ENCODE results near the gene FOXE1.

DNA sequence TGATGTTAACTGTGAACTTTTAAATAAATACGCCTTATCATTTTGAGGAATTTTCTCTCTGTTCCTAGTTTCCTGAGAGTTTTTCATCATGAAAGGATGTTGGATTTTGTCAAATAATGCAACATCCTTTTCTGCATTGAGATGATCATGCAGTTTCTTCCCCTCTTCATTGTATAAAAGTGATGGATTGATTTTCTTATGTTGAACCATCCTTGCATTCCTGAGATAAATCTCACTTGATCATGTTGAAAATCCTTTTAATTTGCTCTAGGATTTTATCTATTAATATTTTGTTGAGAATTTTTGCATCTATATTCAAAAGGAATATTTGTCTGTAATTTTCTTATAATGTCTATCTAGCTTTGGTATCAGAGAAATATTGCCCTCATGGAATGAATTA, 13.3 kb downstream of the FOXE1 start:
- TF ChIP-seq, protein P1, sequence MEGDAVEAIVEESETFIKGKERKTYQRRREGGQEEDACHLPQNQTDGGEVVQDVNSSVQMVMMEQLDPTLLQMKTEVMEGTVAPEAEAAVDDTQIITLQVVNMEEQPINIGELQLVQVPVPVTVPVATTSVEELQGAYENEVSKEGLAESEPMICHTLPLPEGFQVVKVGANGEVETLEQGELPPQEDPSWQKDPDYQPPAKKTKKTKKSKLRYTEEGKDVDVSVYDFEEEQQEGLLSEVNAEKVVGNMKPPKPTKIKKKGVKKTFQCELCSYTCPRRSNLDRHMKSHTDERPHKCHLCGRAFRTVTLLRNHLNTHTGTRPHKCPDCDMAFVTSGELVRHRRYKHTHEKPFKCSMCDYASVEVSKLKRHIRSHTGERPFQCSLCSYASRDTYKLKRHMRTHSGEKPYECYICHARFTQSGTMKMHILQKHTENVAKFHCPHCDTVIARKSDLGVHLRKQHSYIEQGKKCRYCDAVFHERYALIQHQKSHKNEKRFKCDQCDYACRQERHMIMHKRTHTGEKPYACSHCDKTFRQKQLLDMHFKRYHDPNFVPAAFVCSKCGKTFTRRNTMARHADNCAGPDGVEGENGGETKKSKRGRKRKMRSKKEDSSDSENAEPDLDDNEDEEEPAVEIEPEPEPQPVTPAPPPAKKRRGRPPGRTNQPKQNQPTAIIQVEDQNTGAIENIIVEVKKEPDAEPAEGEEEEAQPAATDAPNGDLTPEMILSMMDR (conservative IDR thresholded peaks at IDR 0.05; ENCODE audit: low read depth in 2 of 2), result no peak
- TF ChIP-seq JUNB (IDR thresholded peaks at IDR 0.05; ENCODE audit: unreplicated experiment) (no peak), POLR2AphosphoS5 (IDR thresholded peaks at IDR 0.05; ENCODE audit: low read depth) (no peak), EZH2 (IDR thresholded peaks at IDR 0.05; ENCODE audit: low read depth, unreplicated experiment) (no peak), NANOG (IDR thresholded peaks at IDR 0.05; ENCODE audit: borderline replicate concordance) (no peak), CREB1 (CRISPR knock-in tag; IDR thresholded peaks at IDR 0.05; ENCODE audit: low read depth) (no peak), EZH2phosphoT487 (IDR thresholded peaks at IDR 0.05; ENCODE audit: unreplicated experiment) (no peak), ZNF114 (CRISPR knock-in tag; IDR thresholded peaks at IDR 0.05) (no peak), ZNF331 (CRISPR knock-in tag; IDR thresholded peaks at IDR 0.05; ENCODE audit: low read depth) (no peak)
- TF ChIP-seq, protein P2, sequence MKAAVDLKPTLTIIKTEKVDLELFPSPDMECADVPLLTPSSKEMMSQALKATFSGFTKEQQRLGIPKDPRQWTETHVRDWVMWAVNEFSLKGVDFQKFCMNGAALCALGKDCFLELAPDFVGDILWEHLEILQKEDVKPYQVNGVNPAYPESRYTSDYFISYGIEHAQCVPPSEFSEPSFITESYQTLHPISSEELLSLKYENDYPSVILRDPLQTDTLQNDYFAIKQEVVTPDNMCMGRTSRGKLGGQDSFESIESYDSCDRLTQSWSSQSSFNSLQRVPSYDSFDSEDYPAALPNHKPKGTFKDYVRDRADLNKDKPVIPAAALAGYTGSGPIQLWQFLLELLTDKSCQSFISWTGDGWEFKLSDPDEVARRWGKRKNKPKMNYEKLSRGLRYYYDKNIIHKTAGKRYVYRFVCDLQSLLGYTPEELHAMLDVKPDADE (IDR thresholded peaks at IDR 0.05), result no peak
- TF ChIP-seq, protein P3, sequence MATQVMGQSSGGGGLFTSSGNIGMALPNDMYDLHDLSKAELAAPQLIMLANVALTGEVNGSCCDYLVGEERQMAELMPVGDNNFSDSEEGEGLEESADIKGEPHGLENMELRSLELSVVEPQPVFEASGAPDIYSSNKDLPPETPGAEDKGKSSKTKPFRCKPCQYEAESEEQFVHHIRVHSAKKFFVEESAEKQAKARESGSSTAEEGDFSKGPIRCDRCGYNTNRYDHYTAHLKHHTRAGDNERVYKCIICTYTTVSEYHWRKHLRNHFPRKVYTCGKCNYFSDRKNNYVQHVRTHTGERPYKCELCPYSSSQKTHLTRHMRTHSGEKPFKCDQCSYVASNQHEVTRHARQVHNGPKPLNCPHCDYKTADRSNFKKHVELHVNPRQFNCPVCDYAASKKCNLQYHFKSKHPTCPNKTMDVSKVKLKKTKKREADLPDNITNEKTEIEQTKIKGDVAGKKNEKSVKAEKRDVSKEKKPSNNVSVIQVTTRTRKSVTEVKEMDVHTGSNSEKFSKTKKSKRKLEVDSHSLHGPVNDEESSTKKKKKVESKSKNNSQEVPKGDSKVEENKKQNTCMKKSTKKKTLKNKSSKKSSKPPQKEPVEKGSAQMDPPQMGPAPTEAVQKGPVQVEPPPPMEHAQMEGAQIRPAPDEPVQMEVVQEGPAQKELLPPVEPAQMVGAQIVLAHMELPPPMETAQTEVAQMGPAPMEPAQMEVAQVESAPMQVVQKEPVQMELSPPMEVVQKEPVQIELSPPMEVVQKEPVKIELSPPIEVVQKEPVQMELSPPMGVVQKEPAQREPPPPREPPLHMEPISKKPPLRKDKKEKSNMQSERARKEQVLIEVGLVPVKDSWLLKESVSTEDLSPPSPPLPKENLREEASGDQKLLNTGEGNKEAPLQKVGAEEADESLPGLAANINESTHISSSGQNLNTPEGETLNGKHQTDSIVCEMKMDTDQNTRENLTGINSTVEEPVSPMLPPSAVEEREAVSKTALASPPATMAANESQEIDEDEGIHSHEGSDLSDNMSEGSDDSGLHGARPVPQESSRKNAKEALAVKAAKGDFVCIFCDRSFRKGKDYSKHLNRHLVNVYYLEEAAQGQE (IDR thresholded peaks at IDR 0.05; ENCODE audit: unreplicated experiment), result no peak
- TF ChIP-seq, protein P4, sequence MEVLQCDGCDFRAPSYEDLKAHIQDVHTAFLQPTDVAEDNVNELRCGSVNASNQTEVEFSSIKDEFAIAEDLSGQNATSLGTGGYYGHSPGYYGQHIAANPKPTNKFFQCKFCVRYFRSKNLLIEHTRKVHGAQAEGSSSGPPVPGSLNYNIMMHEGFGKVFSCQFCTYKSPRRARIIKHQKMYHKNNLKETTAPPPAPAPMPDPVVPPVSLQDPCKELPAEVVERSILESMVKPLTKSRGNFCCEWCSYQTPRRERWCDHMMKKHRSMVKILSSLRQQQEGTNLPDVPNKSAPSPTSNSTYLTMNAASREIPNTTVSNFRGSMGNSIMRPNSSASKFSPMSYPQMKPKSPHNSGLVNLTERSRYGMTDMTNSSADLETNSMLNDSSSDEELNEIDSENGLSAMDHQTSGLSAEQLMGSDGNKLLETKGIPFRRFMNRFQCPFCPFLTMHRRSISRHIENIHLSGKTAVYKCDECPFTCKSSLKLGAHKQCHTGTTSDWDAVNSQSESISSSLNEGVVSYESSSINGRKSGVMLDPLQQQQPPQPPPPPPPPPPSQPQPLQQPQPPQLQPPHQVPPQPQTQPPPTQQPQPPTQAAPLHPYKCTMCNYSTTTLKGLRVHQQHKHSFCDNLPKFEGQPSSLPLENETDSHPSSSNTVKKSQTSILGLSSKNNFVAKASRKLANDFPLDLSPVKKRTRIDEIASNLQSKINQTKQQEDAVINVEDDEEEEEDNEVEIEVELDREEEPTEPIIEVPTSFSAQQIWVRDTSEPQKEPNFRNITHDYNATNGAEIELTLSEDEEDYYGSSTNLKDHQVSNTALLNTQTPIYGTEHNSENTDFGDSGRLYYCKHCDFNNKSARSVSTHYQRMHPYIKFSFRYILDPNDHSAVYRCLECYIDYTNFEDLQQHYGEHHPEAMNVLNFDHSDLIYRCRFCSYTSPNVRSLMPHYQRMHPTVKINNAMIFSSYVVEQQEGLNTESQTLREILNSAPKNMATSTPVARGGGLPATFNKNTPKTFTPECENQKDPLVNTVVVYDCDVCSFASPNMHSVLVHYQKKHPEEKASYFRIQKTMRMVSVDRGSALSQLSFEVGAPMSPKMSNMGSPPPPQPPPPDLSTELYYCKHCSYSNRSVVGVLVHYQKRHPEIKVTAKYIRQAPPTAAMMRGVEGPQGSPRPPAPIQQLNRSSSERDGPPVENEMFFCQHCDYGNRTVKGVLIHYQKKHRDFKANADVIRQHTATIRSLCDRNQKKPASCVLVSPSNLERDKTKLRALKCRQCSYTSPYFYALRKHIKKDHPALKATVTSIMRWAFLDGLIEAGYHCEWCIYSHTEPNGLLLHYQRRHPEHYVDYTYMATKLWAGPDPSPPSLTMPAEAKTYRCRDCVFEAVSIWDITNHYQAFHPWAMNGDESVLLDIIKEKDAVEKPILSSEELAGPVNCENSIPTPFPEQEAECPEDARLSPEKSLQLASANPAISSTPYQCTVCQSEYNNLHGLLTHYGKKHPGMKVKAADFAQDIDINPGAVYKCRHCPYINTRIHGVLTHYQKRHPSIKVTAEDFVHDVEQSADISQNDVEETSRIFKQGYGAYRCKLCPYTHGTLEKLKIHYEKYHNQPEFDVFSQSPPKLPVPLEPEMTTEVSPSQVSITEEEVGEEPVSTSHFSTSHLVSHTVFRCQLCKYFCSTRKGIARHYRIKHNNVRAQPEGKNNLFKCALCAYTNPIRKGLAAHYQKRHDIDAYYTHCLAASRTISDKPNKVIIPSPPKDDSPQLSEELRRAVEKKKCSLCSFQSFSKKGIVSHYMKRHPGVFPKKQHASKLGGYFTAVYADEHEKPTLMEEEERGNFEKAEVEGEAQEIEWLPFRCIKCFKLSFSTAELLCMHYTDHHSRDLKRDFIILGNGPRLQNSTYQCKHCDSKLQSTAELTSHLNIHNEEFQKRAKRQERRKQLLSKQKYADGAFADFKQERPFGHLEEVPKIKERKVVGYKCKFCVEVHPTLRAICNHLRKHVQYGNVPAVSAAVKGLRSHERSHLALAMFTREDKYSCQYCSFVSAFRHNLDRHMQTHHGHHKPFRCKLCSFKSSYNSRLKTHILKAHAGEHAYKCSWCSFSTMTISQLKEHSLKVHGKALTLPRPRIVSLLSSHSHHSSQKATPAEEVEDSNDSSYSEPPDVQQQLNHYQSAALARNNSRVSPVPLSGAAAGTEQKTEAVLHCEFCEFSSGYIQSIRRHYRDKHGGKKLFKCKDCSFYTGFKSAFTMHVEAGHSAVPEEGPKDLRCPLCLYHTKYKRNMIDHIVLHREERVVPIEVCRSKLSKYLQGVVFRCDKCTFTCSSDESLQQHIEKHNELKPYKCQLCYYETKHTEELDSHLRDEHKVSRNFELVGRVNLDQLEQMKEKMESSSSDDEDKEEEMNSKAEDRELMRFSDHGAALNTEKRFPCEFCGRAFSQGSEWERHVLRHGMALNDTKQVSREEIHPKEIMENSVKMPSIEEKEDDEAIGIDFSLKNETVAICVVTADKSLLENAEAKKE (CRISPR knock-in tag; IDR thresholded peaks at IDR 0.05), result no peak
